GM13976 (cell line): ENCODE measurements around the gene HSP90B1.
A peak's percentile ranks its signal among the peaks of the same experiment; 100 is the strongest.

Experiments used
- DNase-seq: peaks from one replicate; pipeline ENCODE4 v3.0.0; 2012; ENCODE audit warnings: low spot score
- in situ Hi-C: fragments of 300-500 bp; cut with MboI; formaldehyde crosslinking; loops from one replicate; pipeline ENCODE4 v1.12.0; 2022; ENCODE audit warnings: low sequenced_read_pairs, mixed read lengths, inconsistent platforms; ENCODE audit not compliant: unreplicated experiment
- TF ChIP-seq, protein P1 (sequence below): IDR thresholded peaks from 2 replicates; pipeline ENCODE4 v1.5.1; 2012; ENCODE audit warnings: borderline replicate concordance, mild to moderate bottlenecking; ENCODE audit not compliant: insufficient read depth; ENCODE audit errors: extremely low read depth, missing control alignments, control extremely low read depth

HSP90B1 gene

DNA sequence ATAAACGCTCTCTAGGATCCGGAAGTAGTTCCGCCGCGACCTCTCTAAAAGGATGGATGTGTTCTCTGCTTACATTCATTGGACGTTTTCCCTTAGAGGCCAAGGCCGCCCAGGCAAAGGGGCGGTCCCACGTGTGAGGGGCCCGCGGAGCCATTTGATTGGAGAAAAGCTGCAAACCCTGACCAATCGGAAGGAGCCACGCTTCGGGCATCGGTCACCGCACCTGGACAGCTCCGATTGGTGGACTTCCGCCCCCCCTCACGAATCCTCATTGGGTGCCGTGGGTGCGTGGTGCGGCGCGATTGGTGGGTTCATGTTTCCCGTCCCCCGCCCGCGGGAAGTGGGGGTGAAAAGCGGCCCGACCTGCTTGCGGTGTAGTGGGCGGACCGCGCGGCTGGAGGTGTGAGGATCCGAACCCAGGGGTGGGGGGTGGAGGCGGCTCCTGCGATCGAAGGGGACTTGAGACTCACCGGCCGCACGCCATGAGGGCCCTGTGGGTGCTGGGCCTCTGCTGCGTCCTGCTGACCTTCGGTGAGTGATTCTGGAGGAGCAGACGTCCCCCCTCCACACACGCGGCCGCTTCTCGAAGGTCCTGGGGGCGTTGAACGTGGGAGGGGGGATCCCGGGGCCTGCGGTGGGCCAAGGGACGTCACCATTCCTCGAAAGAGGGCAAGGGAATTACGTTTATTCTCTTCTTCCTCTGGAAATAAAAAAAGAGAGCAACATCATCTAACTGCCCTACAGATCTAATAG is at the start of gene HSP90B1:
Gene HSP90B1, plus strand, starts transcription at position 377 of the 753 bp plus-strand sequence. Its CDS starts 106 bp downstream, at position 483.
- peak; percentile 99 for DNase-seq
- TF ChIP-seq, protein P1, sequence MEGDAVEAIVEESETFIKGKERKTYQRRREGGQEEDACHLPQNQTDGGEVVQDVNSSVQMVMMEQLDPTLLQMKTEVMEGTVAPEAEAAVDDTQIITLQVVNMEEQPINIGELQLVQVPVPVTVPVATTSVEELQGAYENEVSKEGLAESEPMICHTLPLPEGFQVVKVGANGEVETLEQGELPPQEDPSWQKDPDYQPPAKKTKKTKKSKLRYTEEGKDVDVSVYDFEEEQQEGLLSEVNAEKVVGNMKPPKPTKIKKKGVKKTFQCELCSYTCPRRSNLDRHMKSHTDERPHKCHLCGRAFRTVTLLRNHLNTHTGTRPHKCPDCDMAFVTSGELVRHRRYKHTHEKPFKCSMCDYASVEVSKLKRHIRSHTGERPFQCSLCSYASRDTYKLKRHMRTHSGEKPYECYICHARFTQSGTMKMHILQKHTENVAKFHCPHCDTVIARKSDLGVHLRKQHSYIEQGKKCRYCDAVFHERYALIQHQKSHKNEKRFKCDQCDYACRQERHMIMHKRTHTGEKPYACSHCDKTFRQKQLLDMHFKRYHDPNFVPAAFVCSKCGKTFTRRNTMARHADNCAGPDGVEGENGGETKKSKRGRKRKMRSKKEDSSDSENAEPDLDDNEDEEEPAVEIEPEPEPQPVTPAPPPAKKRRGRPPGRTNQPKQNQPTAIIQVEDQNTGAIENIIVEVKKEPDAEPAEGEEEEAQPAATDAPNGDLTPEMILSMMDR = no peak
- in situ Hi-C loops = no loop called here

DNA sequence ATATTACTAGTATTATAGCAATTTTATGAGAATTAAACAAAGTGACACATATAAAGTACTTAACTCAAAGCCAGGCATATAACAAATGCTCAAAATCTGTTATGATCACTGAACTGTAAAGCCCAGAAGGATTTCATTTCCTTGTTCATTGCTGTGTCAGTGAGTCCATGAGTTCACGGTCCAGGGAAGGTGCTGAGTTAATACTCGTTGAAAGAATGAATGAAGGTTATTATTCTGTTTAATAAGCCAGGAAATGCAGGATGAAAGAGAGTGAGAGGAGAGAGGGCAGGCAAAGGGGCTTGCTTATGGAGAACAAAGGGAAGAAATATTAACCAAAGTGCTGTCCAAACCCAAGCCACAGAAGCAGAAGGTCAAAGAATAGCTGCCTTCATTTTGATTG is 48.9 kb upstream of the HSP90B1 start:
- no peak for DNase-seq
- TF ChIP-seq, protein P1 = no peak
- in situ Hi-C loops = loop anchor here (10.0 kb wide), 1 partner anchor 224 kb away; no protein-coding TSS in a partner anchor

- in situ Hi-C loops = loop anchor here (10.0 kb wide), 1 partner anchor 222 kb away; no protein-coding TSS in a partner anchor
- peak; percentile 41 for DNase-seq
- TF ChIP-seq, protein P1 = no peak
Observed at GRCh38 chr12:103882861-103883596, 47.2 kb upstream of the HSP90B1 start.

GRCh38 chr12:103883908-103884307 is 46.3 kb upstream of the HSP90B1 start:
- TF ChIP-seq, protein P1 = no peak
- DNase-seq = no peak
- in situ Hi-C loops = loop anchor here (10.0 kb wide), 1 partner anchor 221 kb away; no protein-coding TSS in a partner anchor

- in situ Hi-C loops = loop anchor here (10.0 kb wide), 1 partner anchor 220 kb away; no protein-coding TSS in a partner anchor
- TF ChIP-seq, protein P1 = peak; percentile 71
- DNase-seq = peak; percentile 62
Observed at GRCh38 chr12:103884316-103884715, 45.9 kb upstream of the HSP90B1 start.

- no peak for DNase-seq
- TF ChIP-seq, protein P1 = no peak
- in situ Hi-C loops = loop anchor here (10.0 kb wide), 1 partner anchor 219 kb away; no protein-coding TSS in a partner anchor
Observed at GRCh38 chr12:103886195-103886797, 43.9 kb upstream of the HSP90B1 start.
